Measurements from ENCODE around the gene ACACA.

DNA sequence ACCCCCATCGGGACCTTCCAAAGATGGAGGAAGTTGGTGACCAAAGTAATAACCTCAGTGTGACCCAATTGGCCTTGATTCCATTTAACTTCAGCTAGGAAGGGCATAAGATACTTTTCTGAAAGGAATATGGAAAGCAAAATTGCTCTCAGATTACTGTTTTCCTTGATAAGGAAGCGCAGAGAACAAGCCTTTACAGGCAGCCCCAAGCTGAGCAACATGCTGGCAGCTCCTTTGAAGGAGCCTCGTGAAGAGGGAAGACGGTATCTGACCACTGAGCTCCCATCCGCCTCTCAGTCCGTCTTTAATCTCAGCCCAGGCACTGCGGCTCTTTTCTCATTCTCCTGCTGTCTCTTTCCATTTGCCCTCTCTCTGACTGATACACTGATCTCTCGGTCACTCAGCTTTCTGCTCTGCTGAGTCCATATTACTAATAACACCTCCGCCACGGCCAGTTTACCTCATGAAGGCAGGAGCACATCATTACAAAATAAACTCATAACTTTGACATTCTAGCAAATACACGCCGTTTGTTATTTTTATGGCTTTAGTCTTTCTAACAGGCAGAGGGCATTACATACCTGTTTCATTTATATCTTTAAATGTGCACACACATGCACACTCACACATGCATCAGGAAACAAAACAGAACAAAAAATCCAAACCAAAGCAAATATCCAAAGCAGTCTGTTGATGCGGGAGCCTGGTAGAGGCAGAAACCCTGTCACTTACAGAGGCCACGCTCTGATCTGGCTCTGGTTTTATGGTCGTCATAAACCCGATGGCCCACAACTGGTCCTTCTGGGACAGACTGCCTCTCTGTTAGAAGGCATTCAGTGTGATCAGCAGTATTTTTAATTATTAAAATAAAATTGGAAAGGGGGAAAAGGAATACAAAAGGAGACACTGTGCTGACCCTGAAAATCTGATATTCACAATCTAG is 274.7 kb downstream of the ACACA start:
- no peak for TF ChIP-seq FOXA1 (IDR thresholded peaks at IDR 0.05)
- no peak for TF ChIP-seq SP1 (IDR thresholded peaks at IDR 0.05)
- TF ChIP-seq FOXM1 (IDR thresholded peaks at IDR 0.05; ENCODE audit: borderline replicate concordance) = no peak
- TF ChIP-seq HDGF (IDR thresholded peaks at IDR 0.05; ENCODE audit: borderline replicate concordance) = no peak
- no peak for TF ChIP-seq BHLHE40 (IDR thresholded peaks at IDR 0.05; ENCODE audit: borderline replicate concordance)
- TF ChIP-seq FOXK2 (IDR thresholded peaks at IDR 0.05) = no peak
- TF ChIP-seq SUZ12 (IDR thresholded peaks at IDR 0.05) = no peak
- no peak for TF ChIP-seq NFRKB (IDR thresholded peaks at IDR 0.05)

Measured in HEK293T (cell line).